GM13976 (cell line): ENCODE data around the gene OCA2.

Experiments
- DNase-seq: peaks from one replicate; pipeline ENCODE4 v3.0.0; 2012; ENCODE audit warnings: low spot score
- in situ Hi-C: fragments of 300-500 bp; cut with MboI; formaldehyde crosslinking; loops from one replicate; pipeline ENCODE4 v1.12.0; 2022; ENCODE audit warnings: low sequenced_read_pairs, mixed read lengths, inconsistent platforms; ENCODE audit not compliant: unreplicated experiment
- TF ChIP-seq, protein P1 (sequence below): IDR thresholded peaks from 2 replicates; pipeline ENCODE4 v1.5.1; 2012; ENCODE audit warnings: borderline replicate concordance, mild to moderate bottlenecking; ENCODE audit not compliant: insufficient read depth; ENCODE audit errors: extremely low read depth, missing control alignments, control extremely low read depth

OCA2 gene

DNA sequence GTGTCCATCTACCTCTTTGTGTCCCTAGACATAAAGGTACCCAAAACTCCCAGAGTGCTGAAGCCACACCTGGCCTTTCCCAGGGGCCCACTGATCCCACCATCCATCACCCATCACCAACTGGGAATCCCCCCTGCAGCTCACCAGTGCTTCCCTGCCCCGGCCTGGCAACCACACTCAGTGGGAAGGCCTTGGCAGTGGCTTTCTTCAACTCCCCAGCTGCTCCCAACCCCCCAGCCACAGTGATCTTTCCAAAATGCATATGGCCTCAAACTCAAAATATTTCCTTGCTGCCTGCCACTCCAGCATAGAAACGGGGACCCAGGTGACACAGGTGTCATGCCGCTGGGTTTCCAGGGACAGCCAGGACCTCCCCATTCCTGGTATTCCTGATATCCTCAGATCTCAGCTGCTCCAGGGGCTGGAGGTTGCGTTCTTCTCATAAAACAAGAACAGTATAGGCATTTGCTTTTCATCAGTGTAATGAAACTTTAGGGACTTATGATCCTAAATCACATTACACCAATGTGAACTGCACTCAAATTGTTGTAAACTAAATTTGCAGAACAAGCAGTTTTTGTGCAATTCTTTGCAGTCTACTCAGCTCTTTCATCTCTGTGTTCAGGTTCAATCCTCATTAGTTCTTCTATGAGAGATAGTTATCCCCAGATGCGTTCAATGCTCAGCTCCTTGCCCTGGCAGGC, 1.3 kb downstream of the OCA2 start:
- DNase-seq: no peak

GRCh38 chr15:28096670-28097431, 2.3 kb downstream of the OCA2 start:
- DNase-seq: no peak
- TF ChIP-seq, protein P1, sequence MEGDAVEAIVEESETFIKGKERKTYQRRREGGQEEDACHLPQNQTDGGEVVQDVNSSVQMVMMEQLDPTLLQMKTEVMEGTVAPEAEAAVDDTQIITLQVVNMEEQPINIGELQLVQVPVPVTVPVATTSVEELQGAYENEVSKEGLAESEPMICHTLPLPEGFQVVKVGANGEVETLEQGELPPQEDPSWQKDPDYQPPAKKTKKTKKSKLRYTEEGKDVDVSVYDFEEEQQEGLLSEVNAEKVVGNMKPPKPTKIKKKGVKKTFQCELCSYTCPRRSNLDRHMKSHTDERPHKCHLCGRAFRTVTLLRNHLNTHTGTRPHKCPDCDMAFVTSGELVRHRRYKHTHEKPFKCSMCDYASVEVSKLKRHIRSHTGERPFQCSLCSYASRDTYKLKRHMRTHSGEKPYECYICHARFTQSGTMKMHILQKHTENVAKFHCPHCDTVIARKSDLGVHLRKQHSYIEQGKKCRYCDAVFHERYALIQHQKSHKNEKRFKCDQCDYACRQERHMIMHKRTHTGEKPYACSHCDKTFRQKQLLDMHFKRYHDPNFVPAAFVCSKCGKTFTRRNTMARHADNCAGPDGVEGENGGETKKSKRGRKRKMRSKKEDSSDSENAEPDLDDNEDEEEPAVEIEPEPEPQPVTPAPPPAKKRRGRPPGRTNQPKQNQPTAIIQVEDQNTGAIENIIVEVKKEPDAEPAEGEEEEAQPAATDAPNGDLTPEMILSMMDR: no peak
- in situ Hi-C loops: no loop called here

More for the DNA sequence above, 1.3 kb downstream of the OCA2 start:
- in situ Hi-C loops: no loop called here
- TF ChIP-seq, protein P1: no peak

DNA sequence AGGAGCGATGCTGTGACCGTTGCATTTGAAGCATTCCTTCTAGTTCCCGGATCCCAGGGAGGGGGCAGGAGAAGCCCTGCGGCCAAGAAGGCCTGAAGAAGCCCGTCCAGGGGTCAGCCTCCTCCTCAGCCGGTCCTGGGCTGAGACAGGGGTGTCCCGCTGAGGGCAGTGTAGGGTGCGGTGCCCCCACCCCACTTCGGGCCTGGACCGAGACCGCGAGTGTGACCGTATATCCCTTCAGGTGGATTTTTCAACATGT, 2.8 kb downstream of the OCA2 start:
- no peak for DNase-seq
- in situ Hi-C loops: no loop called here
- TF ChIP-seq, protein P1: no peak

DNA sequence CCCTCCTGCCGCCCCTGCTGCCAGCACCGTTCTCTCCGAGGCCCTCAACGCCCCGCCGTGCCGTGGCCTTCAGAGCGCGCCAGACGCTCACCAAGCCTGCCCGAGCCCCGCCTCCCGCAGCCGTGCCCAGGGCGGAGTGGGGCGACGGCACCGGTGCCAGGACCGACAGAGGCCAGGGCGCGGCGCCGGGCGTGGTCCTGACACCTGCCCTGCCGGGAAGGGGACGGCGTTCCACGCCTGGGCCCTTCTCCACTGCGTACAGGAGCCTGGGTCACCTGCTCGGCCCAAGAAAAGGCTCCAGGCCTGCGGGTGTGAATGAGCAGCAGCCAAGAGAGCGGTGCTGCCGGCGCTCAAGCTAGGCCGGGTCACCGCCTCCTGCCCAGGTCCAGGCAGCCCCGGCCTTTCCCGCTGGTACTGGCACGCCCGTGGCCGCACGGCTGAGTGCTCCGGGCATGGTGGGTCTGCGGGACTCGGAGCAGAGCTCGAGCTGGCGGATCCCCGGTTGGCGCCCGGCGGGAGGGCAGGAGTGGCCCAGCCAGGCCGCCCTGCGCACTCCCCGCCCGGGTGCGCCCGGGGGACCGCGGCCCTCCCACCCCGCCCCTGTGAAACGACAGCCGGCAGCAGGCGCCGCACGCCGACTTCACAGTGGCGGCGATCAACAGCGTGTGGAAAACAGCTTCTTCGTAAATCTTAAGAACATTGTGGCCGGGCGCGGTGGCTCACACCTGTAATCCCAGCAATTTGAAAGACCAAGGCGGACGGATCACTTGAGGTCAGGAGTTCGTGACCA, 4.2 kb downstream of the OCA2 start:
- in situ Hi-C loops: no loop called here
- DNase-seq: no peak
- TF ChIP-seq, protein P1: no peak

- TF ChIP-seq, protein P1: no peak
- peak; percentile 7 for DNase-seq
- in situ Hi-C loops: no loop called here
Observed at GRCh38 chr15:28093752-28094535, 5.2 kb downstream of the OCA2 start.

- no peak for DNase-seq
- in situ Hi-C loops: no loop called here
- TF ChIP-seq, protein P1: no peak
Observed at GRCh38 chr15:28091313-28091712, 7.8 kb downstream of the OCA2 start.
